Stimulated activated CD8-positive, alpha-beta memory T cell treated with anti-CD3 and anti-CD28 coated beads, Interleukin-7, amount 100 ng/mL, for 4 hours (primary cell): ENCODE results near the gene RIMBP2.
"Not testable (repeated sequence)": the region's sequence is repeated elsewhere in the genome, so short reads cannot be mapped to it uniquely, and the experiment has no call there.

Experiments used
- DNase-seq, 2 donors: peaks; one replicate each; pipeline ENCODE4 v3.0.0-alpha.2; 2020; ENCODE audit warnings: low read depth in 2 of 2

The RIMBP2 gene

GRCh38 chr12:130602251-130602650 lies 113.8 kb downstream of the RIMBP2 start:
- no peak for DNase-seq

- DNase-seq = no peak
Observed at GRCh38 chr12:130601327-130601726, 114.8 kb downstream of the RIMBP2 start.

- no peak for DNase-seq
Observed at GRCh38 chr12:130596241-130596640, 119.9 kb downstream of the RIMBP2 start.

GRCh38 chr12:130595566-130595965 lies 120.5 kb downstream of the RIMBP2 start:
- no peak for DNase-seq

- no peak for DNase-seq
Observed at GRCh38 chr12:130593056-130593455, 123.0 kb downstream of the RIMBP2 start.

GRCh38 chr12:130592641-130593040 lies 123.5 kb downstream of the RIMBP2 start:
- no peak for DNase-seq

- no peak for DNase-seq
Observed at GRCh38 chr12:130591736-130592135, 124.4 kb downstream of the RIMBP2 start.

- no peak for DNase-seq
Observed at GRCh38 chr12:130590685-130591084, 125.4 kb downstream of the RIMBP2 start.

GRCh38 chr12:130589540-130590317 lies 126.4 kb downstream of the RIMBP2 start:
- no peak for DNase-seq

GRCh38 chr12:130588696-130589539 lies 127.2 kb downstream of the RIMBP2 start:
- DNase-seq = no peak

- DNase-seq = no peak
Observed at GRCh38 chr12:130587966-130588365, 128.1 kb downstream of the RIMBP2 start.

- DNase-seq = not testable (repeated sequence)
Observed at GRCh38 chr12:130584475-130584874, 131.6 kb downstream of the RIMBP2 start.

- no peak for DNase-seq
Observed at GRCh38 chr12:130583800-130584199, 132.3 kb downstream of the RIMBP2 start.

GRCh38 chr12:130583317-130583716 lies 132.8 kb downstream of the RIMBP2 start:
- DNase-seq = no peak

GRCh38 chr12:130582286-130582685 lies 133.8 kb downstream of the RIMBP2 start:
- DNase-seq = no peak

- no peak for DNase-seq
Observed at GRCh38 chr12:130581782-130582181, 134.3 kb downstream of the RIMBP2 start.

- no peak for DNase-seq
Observed at GRCh38 chr12:130579231-130579630, 136.9 kb downstream of the RIMBP2 start.

- no peak for DNase-seq
Observed at GRCh38 chr12:130577351-130577750, 138.7 kb downstream of the RIMBP2 start.

GRCh38 chr12:130576371-130576816 lies 139.7 kb downstream of the RIMBP2 start:
- no peak for DNase-seq

- no peak for DNase-seq
Observed at GRCh38 chr12:130574402-130574801, 141.7 kb downstream of the RIMBP2 start.

- no peak for DNase-seq
Observed at GRCh38 chr12:130573766-130574165, 142.3 kb downstream of the RIMBP2 start.

- DNase-seq = no peak
Observed at GRCh38 chr12:130573235-130573634, 142.9 kb downstream of the RIMBP2 start.

- DNase-seq = no peak
Observed at GRCh38 chr12:130572553-130572952, 143.5 kb downstream of the RIMBP2 start.
